K562 (cell line): ENCODE measurements around the gene RAD54L. TPM values are rescaled to one million over a fixed set of nuclear protein-coding genes. Genes with fewer than 3 reads are reported as not detected.

Source experiments
- GATAD2B ChIP-seq: fragments of 450-650 bp; IDR thresholded peaks from 2 replicates; pipeline ENCODE4 v1.6.1; 2017; ENCODE audit warnings: mild to moderate bottlenecking, borderline replicate concordance
- HNRNPUL1 ChIP-seq: fragments of 200-400 bp; formaldehyde crosslinking; IDR thresholded peaks from 2 replicates; pipeline ENCODE4 v1.6.1; 2017; ENCODE audit warnings: low read length
- KDM4B ChIP-seq, 2 experiments: fragments of 450-650 bp in 1 of 2; sonication (generic) in 1 of 2; IDR thresholded peaks; 2 replicates each; pipeline ENCODE4 v1.6.1; 2016 to 2017; ENCODE audit warnings: borderline replicate concordance in 2 of 2, antibody characterized with exemption in 1 of 2, low read depth in 1 of 2, mild to moderate bottlenecking in 1 of 2
- MGA ChIP-seq: fragments of 450-650 bp; IDR thresholded peaks from 2 replicates; pipeline ENCODE4 v1.6.1; 2016; ENCODE audit warnings: mild to moderate bottlenecking, moderate library complexity
- ZFP1 ChIP-seq: fragments of 450-650 bp; formaldehyde crosslinking; IDR thresholded peaks from 2 replicates; pipeline ENCODE4 v1.4.0; 2020; ENCODE audit warnings: mild to moderate bottlenecking, mixed read lengths
- ZNF318 ChIP-seq, 2 experiments: fragments of 450-650 bp; IDR thresholded peaks; 2 replicates each; pipeline ENCODE4 v1.6.1; 2016; ENCODE audit warnings: mild to moderate bottlenecking in 2 of 2, borderline replicate concordance in 1 of 2, low read depth in 1 of 2, moderate library complexity in 1 of 2
- ZNF551 ChIP-seq: fragments of 250-450 bp; sonication (Bioruptor Pico); IDR thresholded peaks from 2 replicates; pipeline ENCODE4 v1.5.0; 2021; ENCODE audit warnings: mild to moderate bottlenecking, moderate library complexity
- polyA plus RNA-seq, 8 experiments: library from polyadenylated mRNA; depleted of rRNA in 4 of 8; stranded (reverse) in 5 of 8; unstranded in 3 of 8; fragments of >200 nt; fragmentation: Nextera tagmentation in 2 of 8; fragmentation: Illumina TruSeq in 1 of 8; extraction: Ambion mirVana in 2 of 8; extraction: Trizol in 1 of 8; gene quantifications; 2 replicates each; pipeline versions ENCODE4 v1.2.1 to v1.2.3, GENCODE V29; 2011 to 2014; ENCODE audit warnings: inconsistent platforms in 1 of 8, missing spikeins in 1 of 8
- total RNA-seq, 7 experiments: library from RNA; depleted of rRNA in 6 of 7; stranded (reverse); fragments of >200 nt in 6 of 7; fragmentation: Illumina TruSeq in 2 of 7; extraction: Trizol in 2 of 7; gene quantifications; 2 replicates each; pipeline versions ENCODE4 v1.2.1 to v1.2.3, GENCODE V29; 2011 to 2021; ENCODE audit warnings: low replicate concordance in 1 of 7

Gene RAD54L
- total and polyA plus RNA-seq, 9 of the 15 experiments (the other 6 are each of a cell fraction or from before 2014, with no cell fraction given) = 17.9 to 92.3 (median 37.5) TPM

GRCh38 chr1:46285730-46286477 is 38.3 kb downstream of the RAD54L start (continued):
- TF ChIP-seq MGA (peak; percentile 78), GATAD2B (no peak), ZNF318 (IDR thresholded peaks at IDR 0.05; ENCODE audit: borderline replicate concordance in 1 of 2, low read depth in 1 of 2) (peak in 1 of 2 experiments; percentile 83; a peak in 1 of 4 replicates), ZNF551 (CRISPR knock-in tag) (no peak), KDM4B (IDR thresholded peaks at IDR 0.05; ENCODE audit: borderline replicate concordance in 2 of 2, low read depth in 1 of 2) (no peak), HNRNPUL1 (no peak), ZFP1 (CRISPR knock-in tag) (no peak)
